ENCODE data around the gene CYP26B1. TPM values are rescaled to one million over a fixed set of nuclear protein-coding genes. Genes with fewer than 3 reads are reported as not detected.

The CYP26B1 gene
- total and polyA plus RNA-seq, 3 donors from 2014 or later = 31.6 to 86.2 (median 42.1) TPM

GRCh38 chr2:72118951-72119350, 28.7 kb downstream of the CYP26B1 start:
- Histone ChIP-seq H3K36me3 (ENCODE audit: low read depth, missing control alignments) (no peaks in the 10 kb centered on the region), H3K4me3 (no peak overlapping the region), H3K27ac (no peak overlapping the region), H3K4me1 (no peaks in the 10 kb centered on the region), H3K9me3 (no peaks in the 10 kb centered on the region), H3K27me3 (no peaks in the 10 kb centered on the region)
- TF ChIP-seq POLR2A (IDR thresholded peaks at IDR 0.05) = no peak
- no peak for TF ChIP-seq CTCF (IDR thresholded peaks at IDR 0.05)
- intact Hi-C loops (cut with DNase I; ENCODE audit: low total_unique reads) = no loop called here
- 87 to 92% methylated on average over 6 of the region's 6 CpGs for WGBS, 2 donors
- no peak for DNase-seq

- 92 to 93% methylated on average over 6 of the region's 6 CpGs for WGBS, 2 donors
- H3K36me3 ChIP-seq (ENCODE audit: low read depth, missing control alignments) = no peaks in the 10 kb centered on the region
- no peaks in the 10 kb centered on the region for H3K27me3 ChIP-seq
- no peaks in the 10 kb centered on the region for H3K9me3 ChIP-seq
- DNase-seq = no peak
- no peak overlapping the region for H3K4me3 ChIP-seq
- H3K27ac ChIP-seq = no peak overlapping the region
- no peak for TF ChIP-seq POLR2A (IDR thresholded peaks at IDR 0.05)
- TF ChIP-seq CTCF (IDR thresholded peaks at IDR 0.05) = no peak
- no peaks in the 10 kb centered on the region for H3K4me1 ChIP-seq
- intact Hi-C loops (cut with DNase I; ENCODE audit: low total_unique reads) = no loop called here
Observed at GRCh38 chr2:72118386-72118785, 29.3 kb downstream of the CYP26B1 start.

DNA sequence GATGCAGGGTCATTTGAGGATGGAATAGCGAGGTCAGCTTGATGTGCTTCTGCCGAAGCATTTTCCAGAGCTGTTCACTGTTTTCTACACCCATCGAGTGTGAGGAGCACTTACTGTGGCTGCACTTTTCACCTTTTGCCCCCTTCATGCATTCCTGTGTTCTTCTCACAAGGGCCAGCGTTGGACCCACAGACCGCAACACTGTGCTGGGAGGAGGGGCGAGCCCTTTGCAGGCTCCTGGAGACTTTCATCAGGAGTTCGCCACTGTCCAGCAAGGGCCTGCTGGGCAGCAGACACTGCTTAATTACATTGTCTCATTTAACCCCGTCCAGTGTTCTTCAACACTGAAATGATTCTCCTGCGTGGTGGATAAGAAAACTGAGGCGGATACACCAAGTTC, 29.9 kb downstream of the CYP26B1 start:
- no peak for DNase-seq
- Histone ChIP-seq H3K9me3 (no peaks in the 10 kb centered on the region), H3K4me1 (no peaks in the 10 kb centered on the region), H3K4me3 (no peak overlapping the region), H3K36me3 (ENCODE audit: low read depth, missing control alignments) (no peaks in the 10 kb centered on the region), H3K27ac (no peak overlapping the region), H3K27me3 (no peaks in the 10 kb centered on the region)
- intact Hi-C loops (cut with DNase I; ENCODE audit: low total_unique reads) = no loop called here
- TF ChIP-seq POLR2A (IDR thresholded peaks at IDR 0.05) (no peak), CTCF (IDR thresholded peaks at IDR 0.05) (no peak)
- WGBS, 2 donors = 90 to 92% methylated on average over 10 of the region's 10 CpGs

DNA sequence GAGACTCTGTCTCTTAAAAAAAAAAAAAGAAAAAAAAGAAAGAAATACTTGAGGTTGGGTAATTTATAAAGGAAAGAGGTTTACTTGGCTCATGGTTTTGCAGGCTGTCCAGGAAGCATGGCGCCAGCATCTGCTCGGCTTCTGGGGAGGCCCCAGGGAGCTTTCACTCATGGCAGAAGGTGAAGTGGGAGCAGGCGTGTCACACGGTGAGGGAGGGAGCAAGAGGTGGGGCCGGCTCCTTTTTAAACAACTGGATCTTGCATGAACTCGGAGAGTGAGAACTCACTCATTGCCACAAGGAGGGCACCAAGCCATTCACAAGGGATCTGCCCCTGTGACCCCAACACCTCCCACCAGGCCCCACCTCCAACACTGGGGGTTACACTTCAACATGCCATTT, 30.6 kb downstream of the CYP26B1 start:
- Histone ChIP-seq H3K4me3 (no peak overlapping the region), H3K36me3 (ENCODE audit: low read depth, missing control alignments) (no peaks in the 10 kb centered on the region), H3K27ac (no peak overlapping the region), H3K27me3 (no peaks in the 10 kb centered on the region), H3K4me1 (no peaks in the 10 kb centered on the region), H3K9me3 (no peaks in the 10 kb centered on the region)
- TF ChIP-seq CTCF (IDR thresholded peaks at IDR 0.05) (no peak), POLR2A (IDR thresholded peaks at IDR 0.05) (no peak)
- WGBS, 2 donors = 80 to 88% methylated on average over 6 of the region's 6 CpGs
- DNase-seq = no peak
- intact Hi-C loops (cut with DNase I; ENCODE audit: low total_unique reads) = no loop called here

DNA sequence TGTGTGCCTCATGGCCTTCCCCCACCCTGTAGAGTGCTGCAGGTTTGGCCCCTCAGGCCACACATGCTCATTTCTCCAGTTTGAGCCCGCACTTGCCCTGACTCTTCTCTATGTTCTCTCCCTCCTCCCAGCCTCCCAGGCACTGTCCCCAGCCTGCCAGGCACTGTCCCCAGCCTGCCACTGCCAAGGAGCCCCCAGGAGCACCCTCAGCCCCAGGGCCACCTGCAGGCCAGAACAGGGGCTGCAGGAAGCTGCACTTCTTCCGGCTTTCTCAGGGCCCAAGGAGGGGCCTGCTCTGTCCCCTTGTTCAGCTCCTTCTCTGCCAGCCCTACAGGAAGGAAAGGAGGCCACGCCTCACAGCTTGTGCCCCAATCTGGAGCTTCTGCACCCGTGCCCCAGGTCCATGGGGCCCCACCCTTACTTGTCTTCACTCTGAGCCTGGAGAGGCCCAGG, 31.6 kb downstream of the CYP26B1 start:
- Histone ChIP-seq H3K9me3 (no peaks in the 10 kb centered on the region), H3K27ac (no peak overlapping the region), H3K4me3 (no peak overlapping the region), H3K36me3 (ENCODE audit: low read depth, missing control alignments) (no peaks in the 10 kb centered on the region), H3K4me1 (no peaks in the 10 kb centered on the region), H3K27me3 (no peaks in the 10 kb centered on the region)
- intact Hi-C loops (cut with DNase I; ENCODE audit: low total_unique reads) = no loop called here
- DNase-seq = no peak
- TF ChIP-seq POLR2A (IDR thresholded peaks at IDR 0.05) (no peak), CTCF (IDR thresholded peaks at IDR 0.05) (peak in 1 of 3 experiments; percentile 29)
- 75 to 87% methylated on average over 2 to 4 of the region's 4 CpGs for WGBS, 2 donors

Data from testis (tissue), 3 donors.